DOHH2 (cell line): ENCODE data around the gene C11orf24.

Source experiments
- CTCF ChIP-seq: fragments of 200-600 bp; sonication (generic); IDR thresholded peaks from one replicate; pipeline ENCODE4 v1.5.1; 2014; ENCODE audit warnings: antibody characterized with exemption, mild to moderate bottlenecking, low read depth, low read length; ENCODE audit not compliant: poor library complexity, severe bottlenecking
- EZH2phosphoT487 ChIP-seq: fragments of 200-600 bp; sonication (generic); IDR thresholded peaks from 2 replicates; pipeline ENCODE4 v1.6.1; 2017; ENCODE audit warnings: borderline replicate concordance, mild to moderate bottlenecking, antibody characterized with exemption, low read length, moderate library complexity, mixed read lengths

- no peak for TF ChIP-seq CTCF
- no peak for TF ChIP-seq EZH2phosphoT487
Measured at GRCh38 chr11:68313574-68314202, 41.9 kb upstream of the C11orf24 start.
